SK-N-SH treated with all-trans-retinoic acid at 6 μM for 48 hours (cell line): ENCODE measurements around the gene KL.

Source experiments
- TF ChIP-seq, protein P1 (sequence below): fragments of 250-450 bp; sonication (Bioruptor Pico); IDR thresholded peaks from 2 replicates; pipeline ENCODE4 v1.5.0; 2020; ENCODE audit warnings: mild to moderate bottlenecking, moderate library complexity

The KL gene

DNA sequence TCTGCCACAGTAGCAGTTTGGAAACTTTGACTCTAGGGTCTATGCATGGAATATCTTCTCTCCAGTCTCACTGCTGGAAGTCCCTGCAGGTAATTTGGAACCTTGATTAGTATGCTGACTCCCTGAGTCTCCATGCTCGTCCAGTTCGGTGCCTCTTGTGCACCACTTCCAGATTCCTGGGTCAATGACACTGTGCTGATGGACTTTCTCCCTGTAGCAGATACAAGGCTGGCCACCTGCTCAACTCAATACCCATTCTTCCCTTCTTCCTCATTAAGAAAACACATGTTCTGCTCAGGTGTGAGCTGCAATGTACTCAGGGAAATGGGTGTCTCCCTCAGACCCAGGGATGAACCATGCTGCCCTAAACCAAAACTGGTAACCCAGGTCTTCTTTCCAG is 99.1 kb downstream of the KL start (continued):
- TF ChIP-seq, protein P1, sequence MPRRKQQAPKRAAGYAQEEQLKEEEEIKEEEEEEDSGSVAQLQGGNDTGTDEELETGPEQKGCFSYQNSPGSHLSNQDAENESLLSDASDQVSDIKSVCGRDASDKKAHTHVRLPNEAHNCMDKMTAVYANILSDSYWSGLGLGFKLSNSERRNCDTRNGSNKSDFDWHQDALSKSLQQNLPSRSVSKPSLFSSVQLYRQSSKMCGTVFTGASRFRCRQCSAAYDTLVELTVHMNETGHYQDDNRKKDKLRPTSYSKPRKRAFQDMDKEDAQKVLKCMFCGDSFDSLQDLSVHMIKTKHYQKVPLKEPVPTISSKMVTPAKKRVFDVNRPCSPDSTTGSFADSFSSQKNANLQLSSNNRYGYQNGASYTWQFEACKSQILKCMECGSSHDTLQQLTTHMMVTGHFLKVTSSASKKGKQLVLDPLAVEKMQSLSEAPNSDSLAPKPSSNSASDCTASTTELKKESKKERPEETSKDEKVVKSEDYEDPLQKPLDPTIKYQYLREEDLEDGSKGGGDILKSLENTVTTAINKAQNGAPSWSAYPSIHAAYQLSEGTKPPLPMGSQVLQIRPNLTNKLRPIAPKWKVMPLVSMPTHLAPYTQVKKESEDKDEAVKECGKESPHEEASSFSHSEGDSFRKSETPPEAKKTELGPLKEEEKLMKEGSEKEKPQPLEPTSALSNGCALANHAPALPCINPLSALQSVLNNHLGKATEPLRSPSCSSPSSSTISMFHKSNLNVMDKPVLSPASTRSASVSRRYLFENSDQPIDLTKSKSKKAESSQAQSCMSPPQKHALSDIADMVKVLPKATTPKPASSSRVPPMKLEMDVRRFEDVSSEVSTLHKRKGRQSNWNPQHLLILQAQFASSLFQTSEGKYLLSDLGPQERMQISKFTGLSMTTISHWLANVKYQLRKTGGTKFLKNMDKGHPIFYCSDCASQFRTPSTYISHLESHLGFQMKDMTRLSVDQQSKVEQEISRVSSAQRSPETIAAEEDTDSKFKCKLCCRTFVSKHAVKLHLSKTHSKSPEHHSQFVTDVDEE, result no peak
